HG02981 (cell line): ENCODE results near the gene SEC11C.

Experiments
- ATAC-seq: cut with Tn5 transposase; IDR thresholded peaks from one replicate; pipeline ENCODE4 v1.9.1; 2021; ENCODE audit warnings: mild to moderate bottlenecking, moderate library complexity; ENCODE audit not compliant: unreplicated experiment

The SEC11C gene

GRCh38 chr18:59144483-59144882 is 4.8 kb downstream of the SEC11C start:
- ATAC-seq: no peak

DNA sequence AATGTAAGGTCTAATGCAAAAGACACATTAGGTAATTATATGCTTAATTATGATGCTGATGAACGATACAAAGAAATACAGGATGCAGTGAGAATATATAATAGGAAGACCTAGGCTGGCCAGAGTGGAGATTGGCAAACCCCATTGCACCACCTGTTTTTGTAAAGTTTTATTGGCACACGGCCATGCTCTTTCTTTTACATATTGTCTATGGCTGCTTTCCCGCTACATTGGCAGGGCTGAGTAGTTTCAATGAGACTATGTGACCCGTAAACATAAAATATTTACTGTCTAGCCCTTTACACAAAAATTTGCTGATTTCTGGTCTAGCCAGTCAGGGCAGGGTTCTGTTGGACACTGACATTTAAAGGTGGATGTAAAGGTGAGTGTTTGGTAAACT is 5.4 kb downstream of the SEC11C start:
- ATAC-seq: no peak

DNA sequence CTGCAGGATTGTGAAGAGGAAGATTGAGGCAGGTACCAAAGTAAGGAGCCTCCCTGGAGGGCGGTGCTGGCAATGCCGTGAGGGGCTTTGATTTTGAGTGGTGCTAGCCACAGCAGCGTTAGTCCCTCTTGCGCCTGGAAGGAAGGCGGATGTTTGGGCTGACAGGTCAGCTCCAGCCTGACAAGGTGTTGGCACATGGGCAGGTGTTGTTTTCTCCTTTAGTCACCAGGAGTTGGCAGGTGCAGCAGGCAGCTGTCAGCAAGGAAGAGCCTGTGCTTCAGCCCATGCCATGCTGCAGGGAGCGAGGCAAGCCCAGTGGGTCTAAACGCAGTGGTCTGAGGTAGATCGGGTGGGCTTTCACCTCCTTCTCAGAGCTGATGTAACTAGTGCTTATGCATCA is 8.5 kb downstream of the SEC11C start:
- ATAC-seq: no peak

DNA sequence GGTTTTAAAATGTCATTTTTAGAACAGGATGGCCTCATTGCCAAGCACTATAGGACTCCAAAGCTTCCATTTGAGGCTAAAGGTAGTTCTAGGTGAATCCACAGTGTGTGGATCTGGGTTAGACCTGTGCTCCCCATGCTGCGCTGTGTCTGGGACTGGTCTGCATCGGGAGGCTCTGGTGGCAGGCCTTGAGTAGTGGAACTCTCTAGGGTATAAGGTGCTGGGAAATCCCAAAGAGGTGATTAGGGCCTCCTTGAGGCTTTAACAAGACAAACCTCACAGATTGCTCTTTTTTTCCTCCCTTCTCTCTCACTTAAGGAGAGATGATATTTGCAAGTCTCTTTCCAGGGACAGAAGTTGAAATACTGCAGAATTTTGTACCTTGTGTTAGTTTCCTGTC is 9.3 kb downstream of the SEC11C start:
- no peak for ATAC-seq

GRCh38 chr18:59149416-59149815 is 9.7 kb downstream of the SEC11C start:
- no peak for ATAC-seq

DNA sequence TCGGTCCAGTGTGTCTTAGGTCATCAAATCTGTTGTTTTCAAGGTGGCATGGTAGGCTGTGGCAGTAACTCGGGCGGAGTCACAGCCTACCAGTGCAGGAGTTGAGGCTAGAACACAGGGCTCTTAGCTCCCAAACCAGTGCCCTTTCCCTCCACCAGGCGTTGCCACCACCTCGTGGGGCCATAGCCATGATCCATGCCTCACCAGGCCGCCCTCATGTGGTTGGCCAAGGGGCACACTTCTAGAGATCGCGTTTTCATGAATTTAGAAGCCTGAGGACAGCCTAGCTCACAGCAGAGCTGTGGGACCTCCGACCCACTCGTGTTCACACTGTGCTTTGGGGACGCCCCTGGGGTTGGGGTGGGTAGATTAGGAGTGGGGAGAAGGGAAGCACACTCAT is 10.6 kb downstream of the SEC11C start:
- no peak for ATAC-seq

DNA sequence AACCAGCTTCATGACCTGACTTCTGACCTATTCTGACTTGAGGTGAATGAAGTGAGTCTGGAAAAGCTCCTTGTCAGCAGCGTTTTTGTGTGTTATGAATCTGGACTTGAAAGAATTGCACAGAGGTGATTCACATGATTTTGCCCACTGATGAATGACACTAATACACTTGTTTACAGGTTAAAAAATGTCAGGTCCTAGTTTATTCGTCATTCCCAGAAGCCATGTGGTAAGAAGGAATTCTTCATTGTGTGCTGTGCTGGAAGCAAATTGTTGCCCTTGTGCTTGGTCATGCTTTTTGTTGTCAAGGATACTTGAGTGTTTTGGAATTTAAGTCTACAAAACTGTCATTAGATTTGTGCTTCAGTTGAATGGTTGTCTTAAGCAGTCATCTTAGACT is 15.5 kb downstream of the SEC11C start:
- no peak for ATAC-seq

DNA sequence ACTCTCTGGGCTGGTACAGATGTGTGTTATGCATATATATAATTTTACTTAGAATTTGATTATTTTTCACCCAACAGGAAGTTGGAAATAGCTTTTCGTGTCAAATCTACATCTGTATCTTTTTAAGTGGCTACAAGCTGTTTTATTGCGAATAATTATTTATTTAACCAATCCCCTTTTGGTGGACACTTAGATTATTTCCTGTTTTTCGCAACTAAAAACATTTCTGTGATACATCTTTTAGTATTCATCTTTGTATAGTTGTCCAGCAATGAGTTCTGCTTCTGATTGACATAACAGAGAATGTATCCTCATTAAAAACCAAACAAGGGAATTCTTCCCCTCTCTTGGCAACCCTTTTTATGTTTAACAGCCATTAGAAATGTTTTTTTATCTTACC is 16.6 kb downstream of the SEC11C start:
- no peak for ATAC-seq

- no peak for ATAC-seq
These were observed 19.6 kb downstream of the SEC11C start for GRCh38 chr18:59159265-59159664.

DNA sequence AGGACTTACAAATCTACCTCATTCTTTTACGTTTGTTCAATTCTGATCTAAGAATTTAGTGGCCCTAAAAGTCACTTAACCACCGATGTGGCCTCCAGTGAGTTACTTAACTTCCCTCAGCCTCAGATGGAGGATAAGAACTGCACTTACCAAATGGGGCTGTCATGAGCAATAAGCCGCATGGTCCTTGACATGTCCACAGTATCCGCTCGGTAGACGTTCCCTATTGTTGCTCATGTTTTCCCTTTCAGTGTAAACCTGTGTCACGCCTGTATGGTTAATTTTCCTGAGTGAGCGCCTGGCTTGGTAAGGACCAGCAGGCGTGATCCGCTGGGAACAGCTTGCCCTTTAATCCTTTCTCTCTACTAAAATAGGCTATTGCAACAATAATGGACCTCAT is 20.3 kb downstream of the SEC11C start:
- ATAC-seq: no peak

DNA sequence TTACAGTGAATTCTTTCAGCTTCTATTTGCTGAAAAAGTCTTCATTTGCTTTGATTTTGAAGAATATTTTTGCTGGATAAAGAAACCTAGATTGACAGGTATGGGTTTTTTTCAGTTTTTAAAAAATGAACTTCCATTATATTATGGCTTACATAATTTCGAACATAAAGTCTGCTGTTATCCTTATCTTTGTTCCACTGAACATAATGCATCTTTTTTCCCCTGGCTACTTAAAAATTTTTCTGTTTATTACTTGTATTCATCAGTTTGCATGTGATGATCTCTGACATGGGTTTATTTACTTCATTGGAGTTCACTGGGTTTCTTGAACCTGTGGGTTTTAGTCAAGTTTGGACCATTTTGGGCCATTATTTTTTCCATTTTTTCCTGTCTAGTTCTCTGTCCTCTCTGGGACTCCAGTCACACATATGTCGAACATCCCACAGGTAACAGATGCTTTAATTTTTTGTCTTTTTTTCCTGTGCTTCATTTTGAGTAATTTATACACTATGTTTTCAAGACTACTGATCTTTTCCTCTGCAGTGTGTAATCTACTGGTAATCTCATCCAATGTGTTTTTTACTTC is 33.1 kb downstream of the SEC11C start:
- ATAC-seq: no peak

- ATAC-seq: no peak
These were observed 37.8 kb downstream of the SEC11C start for GRCh38 chr18:59177485-59177884.

GRCh38 chr18:59180150-59180845 is 40.6 kb downstream of the SEC11C start:
- no peak for ATAC-seq

DNA sequence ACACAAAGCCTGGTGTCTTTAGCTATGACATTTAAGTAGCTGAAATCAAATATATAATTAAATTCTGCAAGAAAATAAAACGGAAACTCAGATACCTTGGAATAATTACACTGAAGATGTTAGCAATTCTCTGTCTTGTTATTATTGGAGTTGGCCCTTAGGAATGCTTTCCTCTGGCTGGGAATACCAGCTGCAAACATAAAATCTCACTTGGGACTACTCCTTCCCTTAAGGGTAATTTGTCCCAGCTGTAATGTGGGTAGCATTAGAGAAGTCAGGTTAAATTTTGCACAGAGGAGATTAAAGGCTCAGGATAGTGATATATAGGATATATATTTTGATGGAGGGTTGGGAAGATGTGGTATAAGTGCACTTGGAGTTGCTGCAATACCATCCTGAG is 43.0 kb downstream of the SEC11C start:
- ATAC-seq: no peak

DNA sequence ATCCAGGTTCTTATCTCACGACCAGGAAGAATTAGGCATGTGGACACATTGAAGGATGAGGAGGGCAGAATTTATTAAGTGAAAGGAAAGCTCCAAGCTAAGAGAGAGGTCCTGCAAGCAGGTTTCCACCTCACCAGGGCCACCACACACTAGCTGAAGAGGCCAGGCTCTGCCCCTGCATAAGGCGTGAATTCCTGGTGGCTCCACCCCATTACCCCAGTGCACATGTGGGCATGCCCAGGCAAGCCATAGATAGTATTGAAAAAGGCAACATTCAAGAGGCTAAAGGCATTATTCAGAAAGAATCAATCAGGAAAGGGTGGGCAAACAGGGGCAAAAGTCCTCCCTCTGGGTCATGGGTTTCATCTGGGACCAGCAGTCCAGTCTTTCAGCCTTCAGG is 49.3 kb downstream of the SEC11C start:
- no peak for ATAC-seq

DNA sequence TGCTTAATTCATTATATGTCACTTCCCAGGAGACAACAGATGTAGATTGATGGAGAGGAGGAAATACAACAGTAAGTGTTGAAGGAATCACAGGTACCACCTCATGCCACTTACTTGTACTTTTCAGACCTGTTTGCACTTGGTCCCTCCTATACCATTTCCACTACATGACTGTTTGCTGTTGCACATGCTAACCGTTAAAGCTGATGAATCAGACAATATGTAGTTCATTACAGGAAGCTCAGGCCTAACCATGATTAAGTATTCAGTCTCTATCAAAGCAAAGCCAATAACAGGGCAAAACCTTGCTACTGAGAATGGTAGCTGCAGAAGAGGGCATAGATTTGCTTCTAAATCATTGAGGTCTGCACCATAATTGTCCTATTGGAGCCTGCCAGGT is 50.1 kb downstream of the SEC11C start:
- ATAC-seq: no peak

- no peak for ATAC-seq
These were observed 56.6 kb downstream of the SEC11C start for GRCh38 chr18:59196161-59196725.

DNA sequence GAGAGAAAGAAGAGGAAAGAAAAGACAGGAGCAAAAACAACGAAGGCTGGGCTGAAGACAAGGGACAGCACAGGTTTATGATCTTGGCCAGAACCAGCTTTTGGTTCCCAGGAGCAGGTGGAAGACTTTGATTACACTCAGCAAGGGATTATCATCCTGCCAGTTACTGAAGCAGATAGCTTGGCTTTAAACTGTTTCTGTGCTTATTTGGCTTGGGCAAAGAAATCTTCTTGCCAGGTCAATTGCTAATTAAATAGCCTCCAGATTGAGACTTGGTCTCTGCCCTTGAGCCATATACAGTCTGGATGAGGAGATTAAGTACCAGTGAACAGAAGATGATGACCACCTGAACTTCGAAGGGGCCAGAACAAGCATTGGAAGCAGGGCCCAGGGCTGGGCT is 58.0 kb downstream of the SEC11C start:
- ATAC-seq: no peak

DNA sequence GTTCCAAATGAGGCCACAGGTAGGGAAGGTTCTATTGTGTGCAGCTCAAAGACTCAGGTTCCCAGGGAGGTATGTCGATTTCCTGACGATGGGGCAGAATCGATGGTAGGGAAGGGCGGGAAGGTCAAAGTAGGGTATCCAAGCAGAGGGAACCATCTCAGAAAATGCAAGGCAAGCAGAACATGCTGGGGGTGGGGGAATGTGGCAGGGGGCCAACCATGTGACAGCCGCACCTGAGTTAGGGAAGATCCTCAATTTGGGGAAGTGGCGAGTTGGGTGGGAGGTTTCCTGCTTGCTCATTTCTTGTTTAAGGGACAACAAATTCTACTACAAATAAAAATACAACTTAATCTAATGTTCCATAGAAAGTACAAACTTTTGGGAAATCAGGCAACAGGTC is 58.5 kb downstream of the SEC11C start:
- no peak for ATAC-seq

DNA sequence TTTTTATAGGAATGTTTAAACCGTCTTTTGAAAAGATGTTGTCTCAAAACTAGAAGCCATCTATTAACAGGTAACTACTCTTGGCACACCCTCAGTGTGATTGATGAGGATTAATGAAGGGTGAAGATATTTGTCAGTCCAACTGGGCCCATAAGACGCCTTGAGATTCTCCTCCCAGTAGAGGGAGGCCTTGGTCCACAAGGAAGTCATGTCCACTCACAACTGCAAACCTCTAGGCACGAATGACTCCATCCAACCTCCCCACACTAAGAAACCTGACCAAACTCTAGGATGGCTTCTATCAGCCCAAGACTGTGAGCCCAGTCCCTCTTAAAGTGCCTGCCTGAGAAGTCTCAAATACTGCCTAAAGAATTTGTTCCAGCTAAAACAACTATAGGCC is 61.1 kb downstream of the SEC11C start:
- no peak for ATAC-seq

DNA sequence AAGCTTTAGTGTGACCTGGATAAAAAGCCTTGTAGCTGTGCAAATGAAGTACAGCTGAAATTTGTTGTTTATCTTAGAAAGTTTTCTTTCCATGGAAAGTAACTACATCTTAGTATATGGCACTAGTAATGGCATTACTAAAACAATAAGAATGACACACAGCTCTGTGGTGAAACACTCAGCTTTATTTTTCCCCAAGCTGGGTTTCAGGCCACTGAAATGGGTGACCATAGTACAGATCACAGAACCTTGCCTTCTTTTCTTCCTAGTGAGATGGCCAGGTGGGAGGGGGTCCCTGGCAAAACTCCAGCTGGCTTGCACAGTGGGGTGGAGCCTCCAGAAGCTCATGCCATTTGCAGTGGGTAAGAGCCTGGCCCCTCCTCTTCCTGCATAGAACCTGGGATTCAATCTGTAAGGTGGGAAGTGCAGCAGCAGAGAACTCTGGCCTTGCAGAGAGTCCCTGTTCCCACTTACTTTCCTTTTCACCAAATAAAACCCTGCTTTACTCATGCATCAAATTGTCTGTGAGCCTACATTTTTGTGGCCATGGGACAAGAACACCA is 62.7 kb downstream of the SEC11C start:
- ATAC-seq: no peak

GRCh38 chr18:59207506-59207905 is 67.8 kb downstream of the SEC11C start:
- ATAC-seq: no peak
